ENCODE measurements around the gene RB1. TPM values are rescaled to one million over a fixed set of nuclear protein-coding genes. Genes with fewer than 3 reads are reported as not detected.

Gene RB1
- total RNA-seq, 2 donors from 2014 or later: 18.7 to 20.1 TPM

DNA sequence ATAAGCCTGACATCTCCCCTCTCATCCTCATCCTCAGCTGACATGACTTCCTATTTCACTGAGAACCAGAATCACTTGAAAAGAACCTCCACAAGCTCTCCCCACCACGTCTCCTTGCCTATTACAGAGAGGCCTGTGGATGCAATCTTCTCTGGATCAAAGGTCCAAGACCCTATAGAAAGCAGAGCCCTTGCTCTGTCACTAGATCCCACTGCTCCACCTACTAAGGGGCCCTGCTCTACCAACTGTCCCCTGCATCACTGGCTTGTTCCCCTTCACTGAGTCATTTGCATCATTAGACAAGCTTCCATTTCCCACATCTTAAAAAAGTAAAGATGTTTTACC is 188.5 kb downstream of the RB1 start:
- Mint-ChIP-seq H3K36me3 (ENCODE audit: low read depth) (peaks cover 12% of the 10 kb centered on the region), H3K27me3 (ENCODE audit: insufficient read depth) (no peaks in the 10 kb centered on the region), H3K4me1 (peaks cover 3% of the 10 kb centered on the region), H3K9me3 (peaks cover 6% of the 10 kb centered on the region), H3K4me3 (no peak overlapping the region), H3K27ac (no peak overlapping the region)
- H3K27me3 ChIP-seq (ENCODE audit: control insufficient read depth, insufficient read depth, low read length, poor library complexity, severe bottlenecking): no peaks in the 10 kb centered on the region
- no peak overlapping the region for H3K9ac ChIP-seq (ENCODE audit: extremely low read depth, low read length, poor library complexity, severe bottlenecking)
- H3K36me3 ChIP-seq (ENCODE audit: control insufficient read depth, insufficient read depth, low read length): no peaks in the 10 kb centered on the region
- H3K9me3 ChIP-seq (ENCODE audit: control insufficient read depth, low read length): peaks cover 8% of the 10 kb centered on the region
- H3K4me1 ChIP-seq (ENCODE audit: control insufficient read depth, insufficient read depth, low read length): no peaks in the 10 kb centered on the region
- no peak overlapping the region for H3K4me3 ChIP-seq (ENCODE audit: low read length)
- DNase-seq: no peak
- WGBS, 2 experiments (ENCODE audit: insufficient coverage in 1 of 2, insufficient read length in 1 of 2): 87 to 100% methylated on average over 1 of the region's 1 CpG
- TF ChIP-seq, protein P1, sequence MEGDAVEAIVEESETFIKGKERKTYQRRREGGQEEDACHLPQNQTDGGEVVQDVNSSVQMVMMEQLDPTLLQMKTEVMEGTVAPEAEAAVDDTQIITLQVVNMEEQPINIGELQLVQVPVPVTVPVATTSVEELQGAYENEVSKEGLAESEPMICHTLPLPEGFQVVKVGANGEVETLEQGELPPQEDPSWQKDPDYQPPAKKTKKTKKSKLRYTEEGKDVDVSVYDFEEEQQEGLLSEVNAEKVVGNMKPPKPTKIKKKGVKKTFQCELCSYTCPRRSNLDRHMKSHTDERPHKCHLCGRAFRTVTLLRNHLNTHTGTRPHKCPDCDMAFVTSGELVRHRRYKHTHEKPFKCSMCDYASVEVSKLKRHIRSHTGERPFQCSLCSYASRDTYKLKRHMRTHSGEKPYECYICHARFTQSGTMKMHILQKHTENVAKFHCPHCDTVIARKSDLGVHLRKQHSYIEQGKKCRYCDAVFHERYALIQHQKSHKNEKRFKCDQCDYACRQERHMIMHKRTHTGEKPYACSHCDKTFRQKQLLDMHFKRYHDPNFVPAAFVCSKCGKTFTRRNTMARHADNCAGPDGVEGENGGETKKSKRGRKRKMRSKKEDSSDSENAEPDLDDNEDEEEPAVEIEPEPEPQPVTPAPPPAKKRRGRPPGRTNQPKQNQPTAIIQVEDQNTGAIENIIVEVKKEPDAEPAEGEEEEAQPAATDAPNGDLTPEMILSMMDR (conservative IDR thresholded peaks at IDR 0.05): no peak
- no peak overlapping the region for H3K27ac ChIP-seq (ENCODE audit: low read depth, low read length)

DNA sequence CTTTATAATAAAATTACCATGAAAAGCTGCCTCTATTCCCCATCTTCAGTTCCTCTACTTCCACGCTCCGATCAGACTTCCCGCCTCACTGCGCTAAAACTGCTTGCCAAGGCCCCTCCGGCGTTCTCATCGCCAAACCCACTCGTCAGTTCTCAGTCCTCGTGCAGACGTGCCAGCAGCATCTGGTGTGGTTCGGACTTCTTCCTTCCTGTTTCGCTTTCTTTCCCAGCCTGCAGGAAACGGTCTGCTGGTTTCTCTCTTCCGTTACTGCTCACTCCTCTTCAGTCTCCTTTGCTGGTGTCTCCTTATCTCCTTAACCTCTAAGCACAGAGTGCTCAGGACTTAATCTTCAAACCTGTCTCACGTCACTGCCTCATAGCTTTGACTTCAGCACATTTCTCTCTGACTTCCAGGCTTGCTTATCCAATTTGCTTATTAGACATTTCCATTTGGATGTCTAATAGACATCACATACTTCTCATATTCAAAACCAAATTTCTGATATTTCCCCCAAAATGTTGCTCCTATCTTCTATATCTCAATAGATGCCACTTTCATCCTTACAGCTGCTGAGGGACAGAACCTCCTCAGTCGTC is 189.0 kb downstream of the RB1 start:
- no peak overlapping the region for H3K27ac Mint-ChIP-seq
- peaks cover 3% of the 10 kb centered on the region for H3K9me3 Mint-ChIP-seq

GRCh38 chr13:48493066-48493765 is 189.7 kb downstream of the RB1 start:
- no peak overlapping the region for H3K27ac Mint-ChIP-seq
- Histone ChIP-seq H3K27me3 (ENCODE audit: control insufficient read depth, insufficient read depth, low read length, poor library complexity, severe bottlenecking) (no peaks in the 10 kb centered on the region), H3K9ac (ENCODE audit: extremely low read depth, low read length, poor library complexity, severe bottlenecking) (no peak overlapping the region), H3K4me3 (ENCODE audit: low read length) (no peak overlapping the region), H3K27ac (ENCODE audit: low read depth, low read length) (no peak overlapping the region), H3K4me1 (ENCODE audit: control insufficient read depth, insufficient read depth, low read length) (no peaks in the 10 kb centered on the region), H3K9me3 (ENCODE audit: control insufficient read depth, low read length) (peaks cover 2% of the 10 kb centered on the region), H3K36me3 (ENCODE audit: control insufficient read depth, insufficient read depth, low read length) (no peaks in the 10 kb centered on the region)
- no peaks in the 10 kb centered on the region for H3K9me3 Mint-ChIP-seq
- no peak overlapping the region for H3K4me3 Mint-ChIP-seq
- TF ChIP-seq, protein P1 (conservative IDR thresholded peaks at IDR 0.05): no peak
- H3K27me3 Mint-ChIP-seq (ENCODE audit: insufficient read depth): no peaks in the 10 kb centered on the region
- peaks cover 6% of the 10 kb centered on the region for H3K4me1 Mint-ChIP-seq
- no peak for DNase-seq
- peaks cover 3% of the 10 kb centered on the region for H3K36me3 Mint-ChIP-seq (ENCODE audit: low read depth)
- WGBS, 2 experiments (ENCODE audit: insufficient coverage in 1 of 2, insufficient read length in 1 of 2): 86 to 95% methylated on average over 3 to 4 of the region's 4 CpGs

More for the DNA sequence above, 189.0 kb downstream of the RB1 start:
- Histone ChIP-seq H3K36me3 (ENCODE audit: control insufficient read depth, insufficient read depth, low read length) (no peaks in the 10 kb centered on the region), H3K4me1 (ENCODE audit: control insufficient read depth, insufficient read depth, low read length) (no peaks in the 10 kb centered on the region), H3K9ac (ENCODE audit: extremely low read depth, low read length, poor library complexity, severe bottlenecking) (no peak overlapping the region), H3K27me3 (ENCODE audit: control insufficient read depth, insufficient read depth, low read length, poor library complexity, severe bottlenecking) (no peaks in the 10 kb centered on the region), H3K9me3 (ENCODE audit: control insufficient read depth, low read length) (peaks cover 8% of the 10 kb centered on the region), H3K4me3 (ENCODE audit: low read length) (no peak overlapping the region), H3K27ac (ENCODE audit: low read depth, low read length) (no peak overlapping the region)
- TF ChIP-seq, protein P1 (conservative IDR thresholded peaks at IDR 0.05): no peak
- Mint-ChIP-seq H3K36me3 (ENCODE audit: low read depth) (peaks cover 8% of the 10 kb centered on the region), H3K27me3 (ENCODE audit: insufficient read depth) (no peaks in the 10 kb centered on the region), H3K4me1 (peaks cover 6% of the 10 kb centered on the region), H3K4me3 (no peak overlapping the region)
- WGBS, 2 experiments (ENCODE audit: insufficient coverage in 1 of 2, insufficient read length in 1 of 2): 93% methylated on average over 10 to 16 of the region's 16 CpGs
- no peak for DNase-seq
